GM12872 (cell line): ENCODE measurements around the gene RPTOR.

Source experiments
- TF ChIP-seq, protein P1 (sequence below): IDR thresholded peaks from 3 replicates; pipeline ENCODE4 v1.5.1; 2011; ENCODE audit warnings: low read depth, mild to moderate bottlenecking, low read length, moderate library complexity; ENCODE audit not compliant: insufficient read depth

RPTOR gene

DNA sequence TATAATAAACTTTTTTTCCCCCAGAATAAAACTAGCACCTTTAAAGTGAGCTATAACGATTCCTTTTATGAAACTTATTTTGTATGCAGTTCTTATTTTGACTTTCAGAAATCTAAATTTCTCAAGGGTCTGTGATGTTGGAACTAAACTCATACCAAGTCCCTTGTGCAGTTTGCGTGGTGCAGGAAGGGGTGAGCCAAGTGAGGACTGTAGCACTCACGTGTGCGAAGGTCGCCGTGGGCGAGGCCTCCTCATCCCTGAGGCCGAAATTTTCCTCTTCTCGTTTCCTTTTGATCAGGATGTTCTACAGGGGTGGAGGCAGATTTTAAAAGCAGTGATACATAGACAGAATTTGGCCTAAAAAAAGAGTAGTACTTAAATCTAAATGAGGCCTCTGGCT, 73.7 kb downstream of the RPTOR start:
- TF ChIP-seq, protein P1, sequence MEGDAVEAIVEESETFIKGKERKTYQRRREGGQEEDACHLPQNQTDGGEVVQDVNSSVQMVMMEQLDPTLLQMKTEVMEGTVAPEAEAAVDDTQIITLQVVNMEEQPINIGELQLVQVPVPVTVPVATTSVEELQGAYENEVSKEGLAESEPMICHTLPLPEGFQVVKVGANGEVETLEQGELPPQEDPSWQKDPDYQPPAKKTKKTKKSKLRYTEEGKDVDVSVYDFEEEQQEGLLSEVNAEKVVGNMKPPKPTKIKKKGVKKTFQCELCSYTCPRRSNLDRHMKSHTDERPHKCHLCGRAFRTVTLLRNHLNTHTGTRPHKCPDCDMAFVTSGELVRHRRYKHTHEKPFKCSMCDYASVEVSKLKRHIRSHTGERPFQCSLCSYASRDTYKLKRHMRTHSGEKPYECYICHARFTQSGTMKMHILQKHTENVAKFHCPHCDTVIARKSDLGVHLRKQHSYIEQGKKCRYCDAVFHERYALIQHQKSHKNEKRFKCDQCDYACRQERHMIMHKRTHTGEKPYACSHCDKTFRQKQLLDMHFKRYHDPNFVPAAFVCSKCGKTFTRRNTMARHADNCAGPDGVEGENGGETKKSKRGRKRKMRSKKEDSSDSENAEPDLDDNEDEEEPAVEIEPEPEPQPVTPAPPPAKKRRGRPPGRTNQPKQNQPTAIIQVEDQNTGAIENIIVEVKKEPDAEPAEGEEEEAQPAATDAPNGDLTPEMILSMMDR, result no peak

DNA sequence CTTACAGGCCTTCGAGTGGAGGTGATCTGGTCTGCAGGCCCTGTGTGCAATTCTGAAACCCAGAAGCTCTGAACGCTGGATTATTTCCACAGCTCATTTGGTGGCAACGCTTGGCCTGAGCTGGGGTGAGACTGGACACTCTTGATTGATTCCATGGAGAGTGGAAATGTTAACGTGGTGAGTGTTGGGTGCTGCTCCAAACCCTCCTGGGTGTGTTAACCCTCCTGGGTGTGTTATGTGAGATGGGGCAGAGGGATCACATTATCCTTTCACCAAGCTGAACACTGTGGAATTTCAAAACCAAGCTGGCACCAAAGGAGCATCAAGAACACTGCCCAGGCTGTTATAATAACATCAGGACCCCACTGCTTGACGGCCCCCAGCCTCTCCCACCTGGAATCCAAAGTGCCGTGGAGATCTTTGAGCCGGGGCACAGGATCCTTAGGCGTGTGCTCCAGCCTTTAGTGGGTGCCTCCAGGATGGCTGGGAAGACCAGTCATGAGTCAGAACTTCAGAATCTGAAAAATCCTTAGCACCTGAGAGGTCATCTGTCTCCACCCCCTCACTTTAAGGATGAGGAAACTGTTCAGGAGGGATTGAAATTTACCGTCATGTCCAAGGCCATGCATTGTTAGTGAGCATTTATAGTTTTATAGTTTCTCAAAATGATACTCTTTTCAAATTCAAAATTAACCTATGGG, 75.0 kb downstream of the RPTOR start:
- TF ChIP-seq, protein P1, result no peak

DNA sequence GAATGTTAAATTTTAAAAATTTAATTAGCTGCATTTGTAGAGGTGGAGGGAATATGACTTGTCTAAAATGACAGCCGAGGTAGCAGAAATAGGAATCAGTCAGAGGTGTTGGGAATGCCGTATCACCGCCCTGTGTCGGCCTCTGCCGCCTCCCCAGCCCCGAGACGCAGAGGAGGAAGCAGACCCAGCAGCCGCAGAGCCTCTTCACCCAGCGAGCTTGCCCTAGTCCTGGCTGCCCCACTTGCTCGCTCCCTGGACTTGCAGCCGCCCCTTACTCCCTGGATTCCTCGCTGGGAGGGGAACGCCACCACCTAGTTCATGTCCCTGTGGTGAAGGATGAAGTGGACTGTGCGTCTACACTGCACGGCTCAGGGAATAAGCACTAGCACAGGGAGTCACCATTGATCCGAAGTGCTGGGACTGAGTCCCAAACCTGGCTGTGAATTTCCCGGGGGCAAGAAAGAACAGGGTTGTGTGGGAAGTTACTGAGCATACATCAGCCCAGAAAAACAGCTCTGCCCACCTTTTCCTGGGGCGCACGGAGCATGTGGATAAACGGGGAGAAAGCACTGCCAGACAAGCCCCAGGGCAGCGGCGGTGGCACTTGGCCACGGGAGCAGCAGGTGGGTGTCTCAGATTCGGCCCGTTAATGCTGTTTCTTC, 76.8 kb downstream of the RPTOR start:
- TF ChIP-seq, protein P1, result no peak

DNA sequence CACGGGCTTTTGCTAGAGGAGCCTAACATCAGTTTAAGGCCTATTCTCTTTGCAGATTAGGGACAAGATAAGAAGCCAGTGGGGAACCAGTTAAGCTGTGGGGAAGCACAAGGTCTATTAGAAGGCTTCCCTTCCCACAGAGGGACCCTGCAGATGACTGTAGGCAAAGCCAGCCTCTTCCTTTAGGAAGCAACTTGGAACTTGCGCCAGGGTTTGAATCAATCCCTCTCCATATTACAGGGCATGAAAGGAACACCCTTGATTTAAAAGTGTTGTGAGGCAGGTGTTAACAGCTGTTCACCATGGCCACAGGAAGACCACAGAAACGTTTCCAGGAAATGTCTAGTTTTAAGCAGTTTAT, 77.3 kb downstream of the RPTOR start:
- TF ChIP-seq, protein P1, result no peak

DNA sequence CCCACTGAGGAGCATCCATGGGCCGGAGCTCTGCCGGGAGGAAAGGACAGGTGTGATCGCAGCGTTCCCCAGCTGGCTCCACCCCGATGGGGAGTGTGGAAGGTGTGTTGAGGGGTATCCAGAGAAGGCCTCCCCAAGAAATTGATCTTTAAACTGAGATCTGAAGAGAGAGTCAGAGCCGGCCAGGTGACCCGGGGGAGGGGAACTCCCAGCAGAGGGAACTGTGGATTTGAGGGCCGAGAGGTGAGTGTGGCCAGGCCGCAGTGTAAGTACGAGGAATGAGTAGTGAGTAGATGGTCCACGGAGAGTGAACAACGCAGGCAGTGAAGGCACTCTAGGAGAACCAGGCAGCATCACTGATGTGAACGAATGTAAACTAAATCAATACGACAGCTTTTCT, 80.2 kb downstream of the RPTOR start:
- TF ChIP-seq, protein P1, result no peak

DNA sequence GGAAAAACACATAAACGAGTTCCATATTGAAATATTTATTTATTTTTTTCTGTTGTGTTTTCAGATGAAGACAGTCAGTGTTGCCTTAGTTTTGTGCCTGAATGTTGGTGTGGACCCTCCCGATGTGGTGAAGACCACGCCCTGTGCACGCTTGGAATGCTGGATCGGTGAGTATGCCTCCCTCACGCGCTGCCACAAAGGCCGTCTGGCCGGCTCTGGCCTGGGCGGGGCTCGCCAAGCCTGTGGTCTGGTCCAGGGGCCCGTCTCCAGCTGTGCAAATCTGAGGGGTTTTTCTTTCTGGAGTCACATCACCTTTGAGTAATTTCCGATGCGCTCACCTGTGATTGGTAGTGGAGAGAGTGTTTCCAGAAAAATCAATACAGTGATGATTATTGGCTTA, 81.0 kb downstream of the RPTOR start:
- TF ChIP-seq, protein P1, result no peak

DNA sequence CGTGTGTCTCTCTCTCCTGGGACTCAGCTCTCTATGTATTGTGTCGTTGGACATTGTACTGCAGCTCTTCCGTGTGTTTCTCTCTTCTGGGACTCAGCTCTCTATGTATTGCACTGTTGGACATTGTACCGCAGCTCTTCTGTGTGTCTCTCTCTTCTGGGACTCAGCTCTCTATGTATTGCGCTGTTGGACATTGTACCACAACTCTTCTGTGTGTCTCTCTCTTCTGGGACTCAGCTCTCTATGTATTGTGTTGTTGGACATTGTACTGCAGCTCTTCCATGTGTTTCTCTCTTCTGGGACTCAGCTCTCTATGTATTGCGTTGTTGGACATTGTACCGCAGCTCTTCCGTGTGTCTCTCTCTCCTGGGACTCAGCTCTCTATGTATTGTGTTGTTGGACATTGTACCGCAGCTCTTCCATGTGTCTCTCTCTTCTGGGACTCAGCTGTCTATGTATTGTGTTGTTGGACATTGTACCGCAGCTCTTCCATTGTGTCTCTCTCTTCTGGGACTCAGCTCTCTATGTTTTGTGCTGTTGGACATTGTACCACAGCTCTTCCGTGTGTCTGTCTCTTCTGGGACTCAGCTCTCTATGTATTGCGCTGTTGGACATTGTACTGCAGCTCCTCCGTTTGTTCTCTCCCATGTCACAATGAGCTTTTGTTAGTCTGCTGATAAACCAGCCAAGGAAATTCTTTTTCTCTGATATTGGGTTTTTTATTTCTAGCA, 84.8 kb downstream of the RPTOR start:
- TF ChIP-seq, protein P1, result no peak
